NCI-H2171 (cell line): ENCODE results near the gene WDCP.
"Not testable (repeated sequence)": the region's sequence is repeated elsewhere in the genome, so short reads cannot be mapped to it uniquely, and the experiment has no call there.

ENCODE experiments used
- DNase-seq: peaks from one replicate; lab custom pipeline; 2025; lab: John Stamatoyannopoulos, UW

WDCP gene

DNA sequence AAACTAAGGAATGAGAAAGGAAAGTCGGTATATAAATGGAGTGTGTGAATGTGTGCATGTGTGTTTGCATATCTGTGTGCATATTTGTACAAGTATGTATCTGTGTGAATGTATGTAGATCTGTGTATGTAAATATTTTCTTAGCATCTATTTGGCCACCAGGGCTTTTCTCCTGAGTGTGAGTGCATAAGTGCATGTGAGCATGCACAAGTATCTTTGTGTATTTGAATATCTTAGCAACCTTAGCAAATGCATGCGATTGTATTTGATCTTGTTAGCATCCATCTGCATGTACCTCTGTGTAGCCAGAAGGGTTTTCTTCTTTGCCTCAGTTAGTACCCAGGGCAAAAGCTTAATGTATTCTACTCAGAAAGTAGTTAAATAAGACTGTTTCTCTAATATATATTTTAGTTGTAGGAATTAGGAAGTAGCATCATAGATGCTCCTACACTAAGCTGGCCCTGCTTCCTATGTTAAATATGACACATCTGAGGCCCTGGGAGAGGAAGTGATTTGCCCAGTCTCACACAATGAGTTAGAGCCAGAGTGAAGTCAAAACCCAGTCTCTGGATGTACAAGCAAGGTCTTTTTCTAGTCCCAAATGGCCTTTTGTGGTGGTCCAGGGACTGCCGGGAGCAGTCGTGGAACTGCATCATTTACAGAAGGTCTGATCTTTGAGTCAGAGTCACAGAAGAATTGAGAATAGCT is 11.5 kb upstream of the WDCP start:
- DNase-seq = no peak

DNA sequence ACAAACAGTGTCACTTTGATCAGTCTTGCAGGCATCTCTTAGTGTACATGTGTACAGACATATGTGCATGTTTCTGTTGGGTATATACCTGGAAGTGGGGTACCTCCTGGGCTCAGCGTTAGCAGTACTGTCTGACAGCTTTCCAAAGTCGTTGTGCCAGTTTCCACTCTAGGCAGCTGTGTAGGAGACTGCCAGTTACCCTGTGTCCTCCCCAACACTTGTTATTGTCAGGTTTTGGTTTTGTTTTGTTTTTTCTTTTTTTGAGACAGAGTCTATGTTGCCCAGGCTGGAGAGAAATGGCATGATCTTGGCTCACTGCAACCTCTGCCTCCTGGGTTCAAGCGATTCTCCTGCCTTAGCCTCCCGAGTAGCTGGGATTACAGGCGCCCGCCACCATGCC is 8.6 kb upstream of the WDCP start:
- no peak for DNase-seq

DNA sequence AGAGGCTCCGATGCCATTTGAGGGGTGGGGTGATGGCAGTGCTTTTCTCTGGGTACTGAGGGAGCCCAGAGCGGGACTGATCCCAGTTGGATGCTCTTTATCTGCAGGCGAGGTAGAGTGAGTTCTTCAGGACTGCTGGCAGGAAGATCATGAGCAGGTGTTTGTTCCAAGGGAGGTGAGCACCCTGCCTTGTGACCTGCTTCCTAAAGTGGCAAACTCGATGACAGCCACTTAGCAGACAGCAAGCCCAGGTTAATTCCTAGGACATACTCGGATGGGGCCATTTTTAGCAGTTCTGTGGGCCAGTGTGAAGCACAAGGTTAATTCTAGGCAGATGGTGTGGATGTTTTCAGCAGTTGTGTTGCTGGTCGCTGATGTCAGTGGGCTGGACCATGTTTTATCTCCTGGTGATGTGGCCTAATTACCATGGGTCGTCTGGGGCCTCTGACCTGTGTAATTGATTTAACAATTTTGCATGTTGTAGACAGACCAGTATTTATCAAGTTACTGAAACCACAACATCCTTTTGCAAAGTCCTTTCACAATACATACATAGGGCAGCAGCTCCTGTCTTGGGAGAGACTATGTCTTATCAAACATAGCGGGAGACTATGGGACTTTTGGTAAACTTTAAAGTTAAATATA is 7.3 kb upstream of the WDCP start:
- DNase-seq = no peak

DNA sequence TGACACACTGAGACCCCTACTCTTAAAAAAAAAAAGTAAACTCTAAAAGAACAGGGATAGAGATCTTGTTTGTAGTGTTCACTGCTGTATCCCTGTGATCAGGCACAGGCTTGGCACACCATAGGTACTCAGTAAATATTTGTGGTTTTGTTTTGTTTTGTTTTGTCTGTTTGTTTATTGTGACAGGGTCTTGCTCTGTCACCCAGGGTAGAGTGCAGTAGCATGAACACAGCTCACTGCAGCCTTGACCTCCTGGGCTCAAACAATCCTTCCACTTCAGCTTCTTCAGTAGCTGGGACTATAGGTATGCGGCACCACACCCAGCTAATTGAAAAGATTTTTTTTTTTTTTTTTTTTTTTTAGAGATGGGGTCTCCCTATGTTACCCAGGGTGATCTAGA is 5.8 kb upstream of the WDCP start:
- DNase-seq = no peak

DNA sequence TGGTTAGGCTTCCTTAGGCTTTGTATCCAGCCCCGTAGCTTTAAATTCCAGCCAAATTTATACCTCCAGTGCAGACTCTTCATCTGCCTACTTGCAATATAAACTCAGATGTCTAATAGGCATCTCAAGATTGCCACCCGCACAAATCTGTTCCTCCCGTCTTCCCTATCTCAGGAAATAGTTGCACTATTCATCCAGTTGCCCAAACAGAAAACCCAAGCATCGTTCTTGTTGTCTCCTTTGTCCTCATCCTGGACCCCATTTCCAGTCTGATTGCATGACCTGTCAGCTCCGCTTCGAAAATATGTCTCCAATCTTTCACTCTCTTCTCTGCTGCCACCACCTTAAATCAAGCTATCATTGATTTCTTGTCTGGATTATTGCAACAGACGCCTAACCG is 4.6 kb upstream of the WDCP start:
- DNase-seq = no peak

- no peak for DNase-seq
These were observed 3.1 kb upstream of the WDCP start for GRCh38 chr2:24050041-24050979.

DNA sequence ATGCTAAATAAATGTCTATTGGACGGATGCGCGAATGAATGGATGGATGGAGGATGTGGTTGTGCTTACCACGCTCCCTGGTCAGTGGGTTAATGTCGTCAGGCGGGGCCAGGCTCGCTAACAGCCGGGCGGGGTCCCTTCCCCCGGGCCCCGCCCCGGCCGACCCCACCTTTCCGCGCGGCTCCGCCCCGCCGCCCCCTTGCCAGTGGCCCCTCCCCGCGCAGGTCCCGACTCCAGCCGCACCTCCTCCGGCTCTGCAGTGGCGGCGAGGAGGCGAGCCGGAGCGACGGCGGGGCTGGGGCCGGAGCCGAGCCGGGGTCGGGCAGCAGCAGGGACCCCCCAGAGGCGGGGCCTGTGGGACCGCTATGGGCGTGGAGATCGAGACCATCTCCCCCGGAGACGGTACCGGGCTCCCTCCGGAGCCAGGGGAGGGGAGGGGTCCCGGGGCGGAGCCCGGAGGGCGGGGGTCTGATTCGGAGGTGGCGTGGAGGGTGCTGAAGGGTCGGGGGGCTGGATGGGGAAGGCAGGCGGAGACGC is 2.4 kb upstream of the WDCP start, which contains the start of gene FKBP1B:
FKBP1B (plus strand) TSS at position 257 of the 537 bp plus-strand sequence; CDS start at position 366, 109 bp downstream.
- DNase-seq = peak; percentile 79

DNA sequence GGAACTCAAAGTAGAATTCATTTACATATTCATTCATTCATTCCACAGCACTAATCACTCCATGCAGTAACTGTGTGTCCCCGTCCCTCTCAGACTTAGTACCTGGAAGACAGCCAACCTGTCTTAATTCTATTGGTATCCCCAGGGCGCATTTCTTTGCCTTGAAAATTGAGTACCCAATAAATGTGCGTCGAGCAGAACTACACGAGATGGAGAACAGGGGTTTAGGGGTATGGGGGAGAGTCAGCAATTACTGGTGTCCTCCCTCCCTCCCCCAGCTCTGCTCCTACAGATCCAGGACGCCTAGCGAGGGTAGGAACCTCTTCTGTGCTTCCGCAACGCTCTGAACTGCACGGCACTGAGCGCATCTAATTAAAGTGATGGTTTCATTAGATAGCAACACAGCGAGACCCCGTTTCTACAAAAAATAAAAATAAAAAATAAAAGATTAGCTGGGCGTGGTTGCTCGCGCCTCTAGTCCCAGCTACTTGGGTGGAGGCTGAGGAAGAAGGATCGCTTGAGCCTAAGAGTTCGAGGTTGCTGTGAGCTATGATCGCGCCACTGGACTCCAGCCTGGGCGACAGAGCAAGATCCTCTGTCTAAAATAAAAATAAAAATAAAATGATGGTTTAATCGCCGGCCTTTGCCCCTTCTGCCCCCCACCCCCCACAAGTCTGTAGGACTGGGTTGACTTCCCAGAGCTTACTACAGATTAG is 1.7 kb upstream of the WDCP start:
- DNase-seq = peak; percentile 12

DNA sequence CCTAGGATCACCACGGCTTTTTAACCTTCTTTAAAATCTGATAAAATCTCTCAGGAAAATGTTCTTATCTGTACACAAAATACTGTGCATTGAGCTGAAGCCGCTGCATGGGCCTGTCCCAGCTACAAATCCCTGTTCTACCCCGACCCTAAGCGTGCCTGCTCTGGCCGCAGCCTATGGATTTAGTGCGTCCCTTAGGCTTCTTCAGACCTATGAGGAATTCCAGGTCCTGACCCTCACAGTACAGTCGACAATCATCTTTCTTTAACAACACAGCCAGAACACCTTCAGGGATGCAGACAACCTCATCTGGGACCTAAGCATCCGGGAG is 477 bp upstream of the WDCP start:
- no peak for DNase-seq

DNA sequence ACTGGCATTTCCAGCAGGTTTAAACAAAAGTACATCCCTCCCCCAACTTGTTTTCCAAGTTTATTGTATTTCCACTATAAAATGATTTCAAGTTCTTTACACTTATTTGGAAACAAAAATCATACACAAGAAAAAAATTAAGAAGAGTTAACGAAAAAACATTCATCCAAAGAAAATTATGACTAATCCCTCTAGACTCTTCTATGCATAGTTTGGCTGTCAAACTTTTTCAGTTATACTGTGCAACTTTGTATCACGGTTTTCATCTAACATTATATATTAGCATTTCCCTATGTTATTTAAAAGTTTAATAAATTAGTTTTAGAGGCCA is 627 bp downstream of the WDCP start:
- DNase-seq = no peak

DNA sequence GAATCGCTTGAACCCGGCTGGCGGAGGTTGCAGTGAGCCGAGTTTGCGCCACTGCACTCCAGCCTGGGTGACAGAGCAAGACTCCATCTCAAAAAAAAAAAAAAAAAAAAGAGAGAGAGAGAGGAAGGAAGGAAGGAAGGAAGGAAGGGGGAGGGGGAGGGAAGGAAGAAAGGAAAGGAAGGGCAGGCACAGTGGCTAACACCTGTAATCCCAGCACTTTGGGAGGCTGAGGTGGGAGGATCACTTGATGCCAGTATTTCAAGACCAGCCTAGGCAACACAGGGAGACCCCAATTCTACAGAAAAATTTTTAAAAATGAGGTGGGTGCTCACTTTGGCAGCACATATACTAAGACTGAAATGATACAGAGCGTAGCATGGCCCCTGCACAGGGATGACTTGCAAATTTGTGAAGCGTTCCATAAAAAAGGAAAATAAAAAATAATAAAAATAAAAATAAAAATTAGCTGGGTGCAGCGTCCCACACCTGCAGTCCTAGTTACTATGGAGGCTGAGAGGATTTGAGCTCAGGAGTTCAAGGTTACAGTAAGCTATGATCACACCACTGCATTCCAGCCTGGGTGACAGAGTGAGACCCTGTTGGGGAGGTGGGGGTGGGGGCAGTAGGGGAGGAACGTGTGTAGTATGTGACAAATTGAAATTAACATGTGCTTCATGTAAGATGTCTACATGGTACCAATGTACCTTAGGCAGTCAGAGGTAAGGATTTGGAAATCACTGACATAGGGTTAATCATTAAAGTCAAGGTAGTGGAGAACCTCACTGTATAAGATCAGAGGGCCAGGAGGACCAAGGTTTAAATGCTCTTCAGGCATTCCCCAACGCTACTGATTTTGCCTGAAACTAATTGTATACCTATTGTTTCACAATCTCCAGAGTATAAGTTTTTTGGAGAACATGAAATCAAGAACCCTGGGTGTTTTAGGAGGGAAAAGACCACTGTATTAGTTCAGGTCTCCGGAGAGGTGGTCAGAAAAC is 1.4 kb downstream of the WDCP start:
- DNase-seq = no peak

DNA sequence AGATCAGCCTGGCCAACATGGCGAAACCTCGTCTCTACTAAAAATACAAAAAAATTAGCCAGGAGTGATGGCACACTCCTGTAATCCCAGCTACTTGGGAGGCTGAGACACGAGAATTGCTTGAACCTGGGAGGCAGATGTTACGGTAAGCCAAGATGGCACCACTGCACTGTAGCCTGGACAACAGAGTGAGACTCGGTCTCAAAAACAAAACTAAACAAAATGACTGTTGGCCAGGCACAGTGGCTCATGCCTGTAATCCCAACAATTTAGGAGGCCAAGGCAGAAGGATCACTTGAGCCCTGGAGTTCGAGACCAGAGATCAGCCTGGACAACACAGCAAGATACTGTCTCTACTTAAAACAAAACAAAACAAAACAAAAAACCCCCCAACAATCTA is 4.1 kb downstream of the WDCP start:
- not testable (repeated sequence) for DNase-seq

- no peak for DNase-seq
These were observed 6.7 kb downstream of the WDCP start for GRCh38 chr2:24040511-24040910.

- DNase-seq = no peak
These were observed 8.2 kb downstream of the WDCP start for GRCh38 chr2:24038786-24039499.

- DNase-seq = no peak
These were observed 21.0 kb downstream of the WDCP start for GRCh38 chr2:24026233-24026632.

GRCh38 chr2:24024996-24025663 is 22.1 kb downstream of the WDCP start:
- DNase-seq = no peak

GRCh38 chr2:24024018-24024417 is 23.2 kb downstream of the WDCP start:
- no peak for DNase-seq

- peak; percentile 12 for DNase-seq
These were observed 24.1 kb downstream of the WDCP start for GRCh38 chr2:24022975-24023575.

GRCh38 chr2:24022324-24022974 is 24.7 kb downstream of the WDCP start:
- DNase-seq = no peak
